Kidney (tissue), 14 donors: ENCODE results near the gene PLEKHH3. TPM values are rescaled to one million over a fixed set of nuclear protein-coding genes. Genes with fewer than 3 reads are reported as not detected.

Experiments used
- DNase-seq, 5 donors: peaks; one replicate each; pipeline ENCODE4 v3.0.0-alpha.2; 2013 to 2020
- FAIRE-seq: peaks from 2 replicates; lab custom pipeline; 2012; peaks lifted over from hg19 to GRCh38; lab: Jason Lieb, UNC
- H3K27ac ChIP-seq, 2 donors: one replicate each; pipeline ENCODE4 v1.7.0; 2013; ENCODE audit warnings: low read depth in 2 of 2, low read length in 2 of 2, inconsistent platforms in 1 of 2
- H3K27me3 ChIP-seq: one replicate; pipeline ENCODE4 v1.7.1; 2013; ENCODE audit warnings: low read length, inconsistent platforms; ENCODE audit not compliant: control insufficient read depth, insufficient read depth
- H3K36me3 ChIP-seq, 3 donors: one replicate each; pipeline versions ENCODE4 v1.7.0 to v1.7.1; 2013; ENCODE audit warnings: low read length in 3 of 3, control low read depth in 1 of 3, inconsistent platforms in 1 of 3; ENCODE audit not compliant: insufficient read depth in 3 of 3, control insufficient read depth in 2 of 3
- H3K4me1 ChIP-seq, 3 donors: one replicate each; pipeline versions ENCODE4 v1.7.0 to v1.7.1; 2013; ENCODE audit warnings: low read length in 3 of 3, inconsistent platforms in 1 of 3, low read depth in 1 of 3; ENCODE audit not compliant: control insufficient read depth in 2 of 3, insufficient read depth in 2 of 3
- H3K4me3 ChIP-seq, 3 donors: one replicate each; pipeline versions ENCODE4 v1.7.0 to v1.8.1; 2013; ENCODE audit warnings: low read length in 3 of 3, control low read depth in 1 of 3, inconsistent platforms in 1 of 3
- H3K9ac ChIP-seq, 3 donors: one replicate each; pipeline versions ENCODE4 v1.7.0 to v1.7.1; 2013; ENCODE audit warnings: low read length in 3 of 3, control low read depth in 1 of 3, inconsistent platforms in 1 of 3
- H3K9me3 ChIP-seq, 3 donors: one replicate each; pipeline versions ENCODE4 v1.7.0 to v1.7.1; 2013; ENCODE audit warnings: low read length in 3 of 3, control low read depth in 1 of 3, inconsistent platforms in 1 of 3; ENCODE audit not compliant: control insufficient read depth in 2 of 3, insufficient read depth in 1 of 3
- intact Hi-C: fragments of 100-400 bp; cut with DNase I; formaldehyde crosslinking; loops from one replicate; pipeline ENCODE4 v1.11.1; 2022
- polyA plus RNA-seq: library from polyadenylated mRNA; stranded (reverse); fragments of 350-450 nt; fragmentation: Illumina TruSeq; extraction: RNeasy Lipid Tissue Mini Kit (QIAGEN cat#74804); gene quantifications from one replicate; pipeline ENCODE4 v1.2.3, GENCODE V29; 2014; ENCODE audit warnings: low read depth, low replicate concordance; ENCODE audit not compliant: insufficient read depth
- total RNA-seq: library from RNA; stranded (reverse); fragmentation: NEBNext Ultra II Directional; extraction: Animal tissue kit (Norgen Biotek cat#: 25700); gene quantifications from one replicate; pipeline ENCODE4 v1.2.1, GENCODE V29; 2021
- TF ChIP-seq, protein P1 (sequence below): IDR thresholded peaks from 3 replicates; pipeline ENCODE4 v1.5.1; 2012; ENCODE audit warnings: mild to moderate bottlenecking, moderate library complexity, borderline replicate concordance; ENCODE audit not compliant: insufficient read depth; ENCODE audit errors: extremely low read depth
- donor health status: control.
- donor health status: control.
- donor health status: control.
- donor health status: control.
- donor health status: control.
- donor health status: DM: yes; HTN: yes; CAD: no.
- donor health status: Normal renal cell carcinoma (clear cell type).

PLEKHH3 gene
- total and polyA plus RNA-seq, 2 donors from 2014 or later = 21.2 to 23.2 TPM

DNA sequence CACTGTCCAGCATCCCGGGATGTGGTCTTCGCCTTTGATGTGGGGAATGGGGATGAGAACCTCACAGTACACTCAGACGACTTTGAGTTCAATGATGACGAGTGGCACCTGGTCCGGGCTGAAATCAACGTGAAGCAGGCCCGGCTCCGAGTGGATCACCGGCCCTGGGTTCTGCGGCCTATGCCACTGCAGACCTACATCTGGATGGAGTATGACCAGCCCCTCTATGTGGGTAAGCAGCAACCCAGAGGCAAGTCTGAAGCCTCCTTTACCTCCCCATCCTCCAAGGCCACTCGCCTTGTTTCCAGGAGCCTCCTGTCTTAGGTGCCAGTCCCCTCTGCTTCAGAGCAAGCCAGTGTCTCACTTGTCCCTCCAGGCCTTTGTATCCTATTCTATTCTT is 15.7 kb upstream of the PLEKHH3 start:
- TF ChIP-seq, protein P1, sequence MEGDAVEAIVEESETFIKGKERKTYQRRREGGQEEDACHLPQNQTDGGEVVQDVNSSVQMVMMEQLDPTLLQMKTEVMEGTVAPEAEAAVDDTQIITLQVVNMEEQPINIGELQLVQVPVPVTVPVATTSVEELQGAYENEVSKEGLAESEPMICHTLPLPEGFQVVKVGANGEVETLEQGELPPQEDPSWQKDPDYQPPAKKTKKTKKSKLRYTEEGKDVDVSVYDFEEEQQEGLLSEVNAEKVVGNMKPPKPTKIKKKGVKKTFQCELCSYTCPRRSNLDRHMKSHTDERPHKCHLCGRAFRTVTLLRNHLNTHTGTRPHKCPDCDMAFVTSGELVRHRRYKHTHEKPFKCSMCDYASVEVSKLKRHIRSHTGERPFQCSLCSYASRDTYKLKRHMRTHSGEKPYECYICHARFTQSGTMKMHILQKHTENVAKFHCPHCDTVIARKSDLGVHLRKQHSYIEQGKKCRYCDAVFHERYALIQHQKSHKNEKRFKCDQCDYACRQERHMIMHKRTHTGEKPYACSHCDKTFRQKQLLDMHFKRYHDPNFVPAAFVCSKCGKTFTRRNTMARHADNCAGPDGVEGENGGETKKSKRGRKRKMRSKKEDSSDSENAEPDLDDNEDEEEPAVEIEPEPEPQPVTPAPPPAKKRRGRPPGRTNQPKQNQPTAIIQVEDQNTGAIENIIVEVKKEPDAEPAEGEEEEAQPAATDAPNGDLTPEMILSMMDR = no peak
- DNase-seq (no peak), FAIRE-seq (no peak)
- H3K27ac ChIP-seq = no peak overlapping the region
- H3K4me3 ChIP-seq = no peak overlapping the region
- H3K9me3 ChIP-seq = no peaks in the 10 kb centered on the region
- H3K27me3 ChIP-seq = peaks cover 3% of the 10 kb centered on the region
- no peaks in the 10 kb centered on the region for H3K4me1 ChIP-seq
- no peak overlapping the region for H3K9ac ChIP-seq
- intact Hi-C loops = no loop called here
- H3K36me3 ChIP-seq = peaks cover 0 to 2% (median 0%) of the 10 kb centered on the region in 3 donors

DNA sequence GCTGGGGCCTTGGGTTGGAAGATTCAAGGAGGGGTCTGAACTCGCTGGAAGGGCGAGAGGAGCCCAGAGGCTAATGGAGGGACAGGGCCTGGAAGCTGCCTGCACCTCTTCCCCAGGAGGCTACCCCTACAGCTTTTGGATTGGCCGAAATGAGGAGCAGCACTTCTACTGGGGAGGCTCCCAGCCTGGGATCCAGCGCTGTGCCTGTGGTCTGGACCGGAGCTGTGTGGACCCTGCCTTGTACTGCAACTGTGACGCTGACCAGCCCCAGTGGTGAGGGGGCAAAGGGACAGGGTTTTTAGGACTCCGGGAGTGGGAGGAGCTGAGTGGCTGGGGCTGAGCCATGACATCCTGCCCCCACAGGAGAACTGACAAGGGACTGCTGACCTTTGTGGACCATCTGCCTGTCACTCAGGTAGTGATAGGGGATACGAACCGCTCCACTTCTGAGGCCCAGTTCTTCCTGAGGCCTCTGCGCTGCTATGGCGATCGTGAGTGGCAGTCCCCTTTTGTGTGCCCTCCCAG is 14.3 kb upstream of the PLEKHH3 start:
- Histone ChIP-seq H3K4me3 (no peak overlapping the region), H3K9ac (no peak overlapping the region), H3K9me3 (no peaks in the 10 kb centered on the region), H3K27me3 (peaks cover 15% of the 10 kb centered on the region), H3K4me1 (no peaks in the 10 kb centered on the region), H3K36me3 (peaks cover 0 to 2% (median 0%) of the 10 kb centered on the region in 3 donors), H3K27ac (no peak overlapping the region)
- intact Hi-C loops = no loop called here
- FAIRE-seq (no peak), DNase-seq (peak in 1 of 5 donors; percentile 46)
- TF ChIP-seq, protein P1 = no peak

DNA sequence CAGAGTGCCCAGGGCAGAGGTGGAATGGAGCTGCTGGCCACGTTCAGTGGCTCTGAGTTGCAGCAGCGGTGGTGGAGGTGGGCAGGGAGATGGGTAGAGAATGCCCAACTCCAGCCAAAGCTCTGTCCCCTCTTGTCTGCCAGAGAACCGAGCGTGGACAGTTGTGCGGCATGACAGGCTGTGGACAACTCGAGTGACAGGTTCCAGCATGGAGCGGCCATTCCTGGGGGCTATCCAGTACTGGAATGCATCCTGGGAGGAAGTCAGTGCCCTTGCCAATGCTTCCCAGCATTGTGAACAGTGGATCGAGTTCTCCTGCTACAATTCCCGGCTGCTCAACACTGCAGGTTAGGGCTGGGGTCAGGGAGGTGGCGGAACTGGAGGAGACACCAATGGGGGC is 13.8 kb upstream of the PLEKHH3 start:
- peaks cover 17% of the 10 kb centered on the region for H3K27me3 ChIP-seq
- no peak overlapping the region for H3K4me3 ChIP-seq
- intact Hi-C loops = no loop called here
- H3K36me3 ChIP-seq = peaks cover 0 to 2% (median 0%) of the 10 kb centered on the region in 3 donors
- no peak for DNase-seq
- no peaks in the 10 kb centered on the region for H3K4me1 ChIP-seq
- H3K27ac ChIP-seq = no peak overlapping the region
- no peak for FAIRE-seq
- TF ChIP-seq, protein P1 = no peak
- no peak overlapping the region for H3K9ac ChIP-seq
- no peaks in the 10 kb centered on the region for H3K9me3 ChIP-seq
